ENCODE measurements around the gene EFHD1.

EFHD1 gene

GRCh38 chr2:232623768-232624765 lies 9.3 kb upstream of the EFHD1 start:
- no peaks in the 10 kb centered on the region for H3K27me3 ChIP-seq (replicated peaks; ENCODE audit: insufficient read depth, low read length)
- H3F3A ChIP-seq (ENCODE audit: insufficient read depth, low read length): no peaks in the 10 kb centered on the region
- H3K4me1 ChIP-seq (ENCODE audit: low read length): no peaks in the 10 kb centered on the region
- H3K9me3 ChIP-seq (replicated peaks; ENCODE audit: insufficient read depth, low read length): no peaks in the 10 kb centered on the region
- no peak overlapping the region for H3K4me3 ChIP-seq (ENCODE audit: low read length)
- no peak overlapping the region for H2AFZ ChIP-seq (ENCODE audit: low read length)
- no peaks in the 10 kb centered on the region for H3K79me2 ChIP-seq (ENCODE audit: low read length)
- no peaks in the 10 kb centered on the region for H3K36me3 ChIP-seq (replicated peaks; ENCODE audit: insufficient read depth, low read length)
- no peak overlapping the region for H3K4me2 ChIP-seq (ENCODE audit: low read depth, low read length)
- no peak overlapping the region for H3K27ac ChIP-seq (ENCODE audit: low read length)
- no peak for TF ChIP-seq EZH2 (optimal IDR thresholded peaks at IDR 0.05; ENCODE audit: low read depth, low read length)
- no peak for TF ChIP-seq EZH2phosphoT487 (IDR thresholded peaks at IDR 0.05; ENCODE audit: low read length)
- TF ChIP-seq CTCF (IDR thresholded peaks at IDR 0.05; ENCODE audit: low read length): no peak
- H3K9ac ChIP-seq (ENCODE audit: low read length): no peak overlapping the region
- no peak for DNase-seq
- H4K20me1 ChIP-seq (ENCODE audit: insufficient read depth, low read length): no peaks in the 10 kb centered on the region
- no peaks in the 10 kb centered on the region for H3K9me2 ChIP-seq (replicated peaks; ENCODE audit: insufficient read depth, low read length)

- Histone ChIP-seq H3K4me1 (ENCODE audit: low read length) (no peaks in the 10 kb centered on the region), H3K9ac (ENCODE audit: low read length) (no peak overlapping the region), H3K79me2 (ENCODE audit: low read length) (no peaks in the 10 kb centered on the region), H3K27me3 (replicated peaks; ENCODE audit: insufficient read depth, low read length) (no peaks in the 10 kb centered on the region), H3K27ac (ENCODE audit: low read length) (no peak overlapping the region), H3K4me3 (ENCODE audit: low read length) (no peak overlapping the region), H3K9me3 (replicated peaks; ENCODE audit: insufficient read depth, low read length) (no peaks in the 10 kb centered on the region), H3K4me2 (ENCODE audit: low read depth, low read length) (no peak overlapping the region), H3K36me3 (replicated peaks; ENCODE audit: insufficient read depth, low read length) (no peaks in the 10 kb centered on the region), H2AFZ (ENCODE audit: low read length) (no peak overlapping the region), H3K9me2 (replicated peaks; ENCODE audit: insufficient read depth, low read length) (no peaks in the 10 kb centered on the region), H3F3A (ENCODE audit: insufficient read depth, low read length) (no peaks in the 10 kb centered on the region), H4K20me1 (ENCODE audit: insufficient read depth, low read length) (no peaks in the 10 kb centered on the region)
- TF ChIP-seq EZH2 (optimal IDR thresholded peaks at IDR 0.05; ENCODE audit: low read depth, low read length) (no peak), CTCF (IDR thresholded peaks at IDR 0.05; ENCODE audit: low read length) (no peak), EZH2phosphoT487 (IDR thresholded peaks at IDR 0.05; ENCODE audit: low read length) (no peak)
- DNase-seq: no peak
Observed at GRCh38 chr2:232626584-232626983, 6.8 kb upstream of the EFHD1 start.

- no peak overlapping the region for H3K9ac ChIP-seq (ENCODE audit: low read length)
- no peak overlapping the region for H2AFZ ChIP-seq (ENCODE audit: low read length)
- no peaks in the 10 kb centered on the region for H3K9me2 ChIP-seq (replicated peaks; ENCODE audit: insufficient read depth, low read length)
- no peaks in the 10 kb centered on the region for H3K9me3 ChIP-seq (replicated peaks; ENCODE audit: insufficient read depth, low read length)
- H3F3A ChIP-seq (ENCODE audit: insufficient read depth, low read length): no peaks in the 10 kb centered on the region
- H3K27ac ChIP-seq (ENCODE audit: low read length): no peak overlapping the region
- peaks cover 12% of the 10 kb centered on the region for H3K27me3 ChIP-seq (replicated peaks; ENCODE audit: insufficient read depth, low read length)
- no peaks in the 10 kb centered on the region for H3K4me1 ChIP-seq (ENCODE audit: low read length)
- no peaks in the 10 kb centered on the region for H4K20me1 ChIP-seq (ENCODE audit: insufficient read depth, low read length)
- DNase-seq: no peak
- no peak for TF ChIP-seq CTCF (IDR thresholded peaks at IDR 0.05; ENCODE audit: low read length)
- TF ChIP-seq EZH2 (optimal IDR thresholded peaks at IDR 0.05; ENCODE audit: low read depth, low read length): no peak
- no peak for TF ChIP-seq EZH2phosphoT487 (IDR thresholded peaks at IDR 0.05; ENCODE audit: low read length)
- H3K79me2 ChIP-seq (ENCODE audit: low read length): no peaks in the 10 kb centered on the region
- H3K4me3 ChIP-seq (ENCODE audit: low read length): no peak overlapping the region
- H3K4me2 ChIP-seq (ENCODE audit: low read depth, low read length): no peak overlapping the region
- no peaks in the 10 kb centered on the region for H3K36me3 ChIP-seq (replicated peaks; ENCODE audit: insufficient read depth, low read length)
Observed at GRCh38 chr2:232628466-232629128, 4.8 kb upstream of the EFHD1 start.

All from MM.1S (cell line).